IPS-18c (cell line): ENCODE data around the gene PSMD6.

Experiments used
- H3K4me3 ChIP-seq: 2 replicates; pipeline ENCODE4 v1.7.0; 2013; ENCODE audit warnings: low read depth, mild to moderate bottlenecking, low read length, moderate library complexity; ENCODE audit not compliant: insufficient read depth
- H3K9me3 ChIP-seq: one replicate; pipeline ENCODE4 v1.6.1; 2013; ENCODE audit warnings: mild to moderate bottlenecking, low read length, moderate library complexity; ENCODE audit not compliant: control insufficient read depth, insufficient read depth

The PSMD6 gene

GRCh38 chr3:64049136-64049535 is 25.8 kb upstream of the PSMD6 start:
- Histone ChIP-seq H3K9me3 (no peaks in the 10 kb centered on the region), H3K4me3 (no peak overlapping the region)

- Histone ChIP-seq H3K4me3 (no peak overlapping the region), H3K9me3 (no peaks in the 10 kb centered on the region)
Observed at GRCh38 chr3:64048631-64049061, 25.4 kb upstream of the PSMD6 start.

GRCh38 chr3:64047787-64048186 is 24.5 kb upstream of the PSMD6 start:
- H3K4me3 ChIP-seq: no peak overlapping the region

GRCh38 chr3:64046996-64047594 is 23.8 kb upstream of the PSMD6 start:
- Histone ChIP-seq H3K4me3 (no peak overlapping the region), H3K9me3 (no peaks in the 10 kb centered on the region)

More at GRCh38 chr3:64047787-64048186, 24.5 kb upstream of the PSMD6 start:
- H3K9me3 ChIP-seq: no peaks in the 10 kb centered on the region

- no peaks in the 10 kb centered on the region for H3K9me3 ChIP-seq
- H3K4me3 ChIP-seq: no peak overlapping the region
Observed at GRCh38 chr3:64046592-64046991, 23.3 kb upstream of the PSMD6 start.

GRCh38 chr3:64042952-64043351 is 19.7 kb upstream of the PSMD6 start:
- H3K9me3 ChIP-seq: no peaks in the 10 kb centered on the region
- H3K4me3 ChIP-seq: no peak overlapping the region

GRCh38 chr3:64039981-64040733 is 16.9 kb upstream of the PSMD6 start:
- H3K9me3 ChIP-seq: no peaks in the 10 kb centered on the region
- H3K4me3 ChIP-seq: no peak overlapping the region

- no peaks in the 10 kb centered on the region for H3K9me3 ChIP-seq
- H3K4me3 ChIP-seq: no peak overlapping the region
Observed at GRCh38 chr3:64039332-64039731, 16.0 kb upstream of the PSMD6 start.

- no peak overlapping the region for H3K4me3 ChIP-seq
- no peaks in the 10 kb centered on the region for H3K9me3 ChIP-seq
Observed at GRCh38 chr3:64038253-64038767, 15.0 kb upstream of the PSMD6 start.

GRCh38 chr3:64037084-64037483 is 13.8 kb upstream of the PSMD6 start:
- no peaks in the 10 kb centered on the region for H3K9me3 ChIP-seq
- H3K4me3 ChIP-seq: no peak overlapping the region

GRCh38 chr3:64033069-64033468 is 9.8 kb upstream of the PSMD6 start:
- H3K9me3 ChIP-seq: no peaks in the 10 kb centered on the region
- no peak overlapping the region for H3K4me3 ChIP-seq

GRCh38 chr3:64031540-64032508 is 8.5 kb upstream of the PSMD6 start:
- Histone ChIP-seq H3K9me3 (no peaks in the 10 kb centered on the region), H3K4me3 (no peak overlapping the region)

- Histone ChIP-seq H3K4me3 (no peak overlapping the region), H3K9me3 (no peaks in the 10 kb centered on the region)
Observed at GRCh38 chr3:64030741-64031140, 7.4 kb upstream of the PSMD6 start.

- H3K9me3 ChIP-seq: no peaks in the 10 kb centered on the region
Observed at GRCh38 chr3:64029287-64029686, 6.0 kb upstream of the PSMD6 start.

GRCh38 chr3:64028754-64029153 is 5.5 kb upstream of the PSMD6 start:
- Histone ChIP-seq H3K4me3 (no peak overlapping the region), H3K9me3 (no peaks in the 10 kb centered on the region)

More at GRCh38 chr3:64029287-64029686, 6.0 kb upstream of the PSMD6 start:
- H3K4me3 ChIP-seq: no peak overlapping the region

- H3K4me3 ChIP-seq: no peak overlapping the region
- no peaks in the 10 kb centered on the region for H3K9me3 ChIP-seq
Observed at GRCh38 chr3:64027658-64028057, 4.4 kb upstream of the PSMD6 start.

GRCh38 chr3:64026346-64026745 is 3.1 kb upstream of the PSMD6 start:
- no peaks in the 10 kb centered on the region for H3K9me3 ChIP-seq
- no peak overlapping the region for H3K4me3 ChIP-seq
